ENCODE data around the gene RHOT1.

Gene RHOT1

GRCh38 chr17:32268734-32269288, 126.5 kb downstream of the RHOT1 start:
- Mint-ChIP-seq H3K27me3 (ENCODE audit: low read depth) (peaks cover 88% of the 10 kb centered on the region), H3K4me1 (peaks cover 17% of the 10 kb centered on the region), H3K36me3 (ENCODE audit: low read depth) (no peaks in the 10 kb centered on the region), H3K4me3 (peak overlapping the region; percentile 72 to 80 (median 77)), H3K27ac (no peak overlapping the region), H3K9me3 (no peaks in the 10 kb centered on the region)
- TF ChIP-seq CTCF (IDR thresholded peaks at IDR 0.05; ENCODE audit: unreplicated experiment in 3 of 3) = no peak

- Mint-ChIP-seq H3K27ac (no peak overlapping the region), H3K36me3 (ENCODE audit: low read depth) (no peaks in the 10 kb centered on the region), H3K27me3 (ENCODE audit: low read depth) (peaks cover 86% of the 10 kb centered on the region), H3K4me1 (peaks cover 15% of the 10 kb centered on the region), H3K4me3 (peak overlapping the region in 1 of 3 experiments; percentile 28), H3K9me3 (no peaks in the 10 kb centered on the region)
- no peak for TF ChIP-seq CTCF (IDR thresholded peaks at IDR 0.05; ENCODE audit: unreplicated experiment in 3 of 3)
Observed at GRCh38 chr17:32269377-32269776, 127.1 kb downstream of the RHOT1 start.

GRCh38 chr17:32271844-32272243, 129.5 kb downstream of the RHOT1 start:
- H3K9me3 Mint-ChIP-seq = no peaks in the 10 kb centered on the region
- H3K27me3 Mint-ChIP-seq (ENCODE audit: low read depth) = peaks cover 86% of the 10 kb centered on the region
- TF ChIP-seq CTCF (IDR thresholded peaks at IDR 0.05; ENCODE audit: unreplicated experiment in 3 of 3) = no peak
- no peak overlapping the region for H3K4me3 Mint-ChIP-seq
- H3K4me1 Mint-ChIP-seq = peaks cover 17% of the 10 kb centered on the region
- no peaks in the 10 kb centered on the region for H3K36me3 Mint-ChIP-seq (ENCODE audit: low read depth)
- no peak overlapping the region for H3K27ac Mint-ChIP-seq

GRCh38 chr17:32274101-32274500, 131.8 kb downstream of the RHOT1 start:
- Mint-ChIP-seq H3K27ac (no peak overlapping the region), H3K36me3 (ENCODE audit: low read depth) (no peaks in the 10 kb centered on the region), H3K9me3 (no peaks in the 10 kb centered on the region), H3K27me3 (ENCODE audit: low read depth) (peaks cover 75% of the 10 kb centered on the region), H3K4me1 (peaks cover 19% of the 10 kb centered on the region), H3K4me3 (no peak overlapping the region)
- no peak for TF ChIP-seq CTCF (IDR thresholded peaks at IDR 0.05; ENCODE audit: unreplicated experiment in 3 of 3)

- no peak overlapping the region for H3K4me3 Mint-ChIP-seq
- peaks cover 21% of the 10 kb centered on the region for H3K4me1 Mint-ChIP-seq
- no peak for TF ChIP-seq CTCF (IDR thresholded peaks at IDR 0.05; ENCODE audit: unreplicated experiment in 3 of 3)
- H3K36me3 Mint-ChIP-seq (ENCODE audit: low read depth) = no peaks in the 10 kb centered on the region
- H3K9me3 Mint-ChIP-seq = no peaks in the 10 kb centered on the region
- H3K27ac Mint-ChIP-seq = no peak overlapping the region
- H3K27me3 Mint-ChIP-seq (ENCODE audit: low read depth) = peaks cover 71% of the 10 kb centered on the region
Observed at GRCh38 chr17:32274643-32275042, 132.3 kb downstream of the RHOT1 start.

All from nephron (organoid).